Measurements from ENCODE around the gene USB1.

DNA sequence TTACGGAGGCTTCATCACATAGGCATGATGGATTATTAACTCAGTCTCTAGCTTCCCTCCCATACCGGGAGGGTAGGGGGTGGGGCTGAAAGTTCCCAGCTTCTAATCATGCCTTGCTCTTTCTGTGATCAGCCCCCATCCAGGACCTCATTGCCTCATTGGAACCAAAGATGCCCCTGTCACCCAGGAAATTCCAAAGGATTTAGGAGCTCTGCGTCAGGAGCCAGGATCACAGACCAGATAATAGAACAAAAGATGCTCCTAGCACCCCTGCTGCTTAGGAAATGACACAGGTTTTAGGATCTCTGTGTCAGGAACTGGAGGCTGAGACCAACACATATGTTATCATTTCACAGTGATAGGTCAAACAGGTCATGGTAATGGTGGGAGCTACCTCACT lies 9.7 kb downstream of the USB1 start:
- TF ChIP-seq, protein P1, sequence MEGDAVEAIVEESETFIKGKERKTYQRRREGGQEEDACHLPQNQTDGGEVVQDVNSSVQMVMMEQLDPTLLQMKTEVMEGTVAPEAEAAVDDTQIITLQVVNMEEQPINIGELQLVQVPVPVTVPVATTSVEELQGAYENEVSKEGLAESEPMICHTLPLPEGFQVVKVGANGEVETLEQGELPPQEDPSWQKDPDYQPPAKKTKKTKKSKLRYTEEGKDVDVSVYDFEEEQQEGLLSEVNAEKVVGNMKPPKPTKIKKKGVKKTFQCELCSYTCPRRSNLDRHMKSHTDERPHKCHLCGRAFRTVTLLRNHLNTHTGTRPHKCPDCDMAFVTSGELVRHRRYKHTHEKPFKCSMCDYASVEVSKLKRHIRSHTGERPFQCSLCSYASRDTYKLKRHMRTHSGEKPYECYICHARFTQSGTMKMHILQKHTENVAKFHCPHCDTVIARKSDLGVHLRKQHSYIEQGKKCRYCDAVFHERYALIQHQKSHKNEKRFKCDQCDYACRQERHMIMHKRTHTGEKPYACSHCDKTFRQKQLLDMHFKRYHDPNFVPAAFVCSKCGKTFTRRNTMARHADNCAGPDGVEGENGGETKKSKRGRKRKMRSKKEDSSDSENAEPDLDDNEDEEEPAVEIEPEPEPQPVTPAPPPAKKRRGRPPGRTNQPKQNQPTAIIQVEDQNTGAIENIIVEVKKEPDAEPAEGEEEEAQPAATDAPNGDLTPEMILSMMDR (conservative IDR thresholded peaks at IDR 0.05 in 1 of 2, IDR thresholded peaks at IDR 0.05 in 1 of 2; ENCODE audit: low read depth in 1 of 2, low read length in 2 of 2), result no peak
- no peak for TF ChIP-seq EZH2 (IDR thresholded peaks at IDR 0.05; ENCODE audit: low read length, missing control alignments)
